Lung microvascular endothelial cell (primary cell): ENCODE data around the gene TNFRSF1A. TPM values are rescaled to one million over a fixed set of nuclear protein-coding genes. Genes with fewer than 3 reads are reported as not detected.

ENCODE experiments used
- DNase-seq, 2 donors: peaks; one replicate each; pipeline versions ENCODE4 v3.0.0 to v3.0.0-alpha.2; 2010; ENCODE audit warnings: low read depth in 2 of 2
- total RNA-seq: library from RNA; depleted of rRNA; stranded (reverse); fragments of >200 nt; gene quantifications from 2 replicates; pipeline ENCODE4 v1.2.1, GENCODE V29; 2014

Gene TNFRSF1A
- total RNA-seq, 1 donor from 2014 or later, result 55.6 TPM

- peak in 1 of 2 donors; percentile 83 for DNase-seq
Observed at GRCh38 chr12:6337958-6338433, 3.9 kb downstream of the TNFRSF1A start.

GRCh38 chr12:6336889-6337853 lies 4.7 kb downstream of the TNFRSF1A start:
- DNase-seq, result peak in 1 of 2 donors; percentile 43

DNA sequence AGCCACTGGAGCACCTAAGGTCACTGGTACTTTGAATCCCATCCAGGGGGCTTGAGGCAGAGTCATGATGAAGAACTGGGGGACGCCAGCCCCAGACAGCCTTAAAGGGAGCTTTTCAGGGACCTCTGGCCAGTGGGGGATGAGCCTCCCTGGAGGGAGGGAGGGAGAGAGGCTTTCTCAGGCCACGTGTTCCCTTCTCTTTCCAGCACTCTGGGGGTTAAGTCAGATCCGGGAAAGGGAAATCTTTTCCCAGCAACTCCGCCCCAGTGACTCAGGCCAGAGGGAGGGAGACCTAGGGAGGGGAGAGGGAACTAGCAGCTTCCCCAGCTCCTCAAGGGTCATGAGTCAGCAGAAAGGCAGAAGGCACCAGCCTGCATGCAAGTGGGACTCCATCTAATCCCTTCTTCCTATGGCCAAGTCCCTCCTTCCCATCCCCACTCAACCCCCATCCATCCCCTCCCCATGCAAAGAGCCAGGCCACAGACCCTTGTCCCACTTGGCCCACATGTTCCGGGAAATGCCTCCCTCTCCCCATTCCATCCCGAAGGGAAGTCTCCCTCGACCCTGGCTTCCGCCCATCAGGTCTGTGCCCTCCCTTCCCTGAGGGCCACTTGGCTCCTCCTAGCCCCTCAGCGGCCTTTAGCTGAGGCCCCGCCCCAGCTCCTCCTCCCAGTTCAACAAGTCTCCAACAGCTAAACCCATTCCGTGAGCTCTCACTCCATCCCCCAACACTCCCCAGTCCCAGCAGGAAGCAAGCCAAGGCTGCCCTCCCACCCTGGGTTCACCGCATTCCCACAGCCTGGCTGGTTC lies 5.6 kb downstream of the TNFRSF1A start:
- peak; percentile 90 to 100 for DNase-seq

GRCh38 chr12:6335451-6336078 lies 6.3 kb downstream of the TNFRSF1A start:
- peak; percentile 79 to 94 for DNase-seq

- DNase-seq, result no peak
Observed at GRCh38 chr12:6334940-6335450, 6.9 kb downstream of the TNFRSF1A start.

GRCh38 chr12:6334359-6334758 lies 7.5 kb downstream of the TNFRSF1A start:
- no peak for DNase-seq

- DNase-seq, result peak in 1 of 2 donors; percentile 73
Observed at GRCh38 chr12:6333566-6333965, 8.3 kb downstream of the TNFRSF1A start.

DNA sequence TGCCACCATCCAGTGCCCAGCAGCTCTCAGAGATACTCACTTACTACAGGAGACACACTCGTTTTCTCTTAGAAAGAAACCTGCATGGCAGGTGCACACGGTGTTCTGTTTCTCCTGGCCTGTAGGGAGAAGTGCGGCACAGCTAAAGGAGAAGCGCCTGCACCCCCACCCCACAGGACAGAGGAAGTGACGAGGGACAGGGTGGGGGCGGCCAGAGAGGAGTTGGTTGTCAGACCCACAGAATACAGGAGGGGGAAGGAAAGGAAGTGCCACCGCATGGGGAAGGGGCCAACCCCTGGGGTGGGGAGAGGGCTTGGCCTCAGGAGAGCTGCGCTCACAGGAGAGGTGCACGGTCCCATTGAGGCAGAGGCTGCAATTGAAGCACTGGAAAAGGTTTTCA lies 8.8 kb downstream of the TNFRSF1A start:
- no peak for DNase-seq

DNA sequence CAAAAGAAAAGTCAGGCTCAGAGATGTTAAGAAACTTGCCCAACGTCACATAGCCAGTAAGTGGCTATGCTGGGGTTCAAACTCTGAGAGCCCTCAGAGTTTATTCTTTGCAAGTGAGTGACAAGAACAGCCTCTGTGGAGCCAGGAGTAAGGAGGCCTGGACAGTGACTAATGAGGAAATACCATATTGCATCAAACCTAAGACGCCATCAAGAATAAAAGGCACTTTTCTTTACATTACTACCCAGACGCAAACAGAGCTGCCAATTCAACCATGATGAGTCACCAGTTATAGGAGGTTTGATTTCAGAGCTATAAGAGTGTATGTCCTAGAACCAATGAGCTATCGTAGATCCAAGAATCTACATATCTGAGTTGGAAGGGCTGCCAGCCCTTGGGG lies 9.4 kb downstream of the TNFRSF1A start:
- DNase-seq, result peak in 1 of 2 donors; percentile 62

- no peak for DNase-seq
Observed at GRCh38 chr12:6330999-6331714, 10.7 kb downstream of the TNFRSF1A start.

GRCh38 chr12:6330192-6330591 lies 11.7 kb downstream of the TNFRSF1A start:
- DNase-seq, result no peak

GRCh38 chr12:6329703-6330064 lies 12.2 kb downstream of the TNFRSF1A start:
- DNase-seq, result no peak

- DNase-seq, result no peak
Observed at GRCh38 chr12:6328945-6329702, 12.8 kb downstream of the TNFRSF1A start.

- no peak for DNase-seq
Observed at GRCh38 chr12:6328045-6328779, 13.7 kb downstream of the TNFRSF1A start.

GRCh38 chr12:6327229-6328041 lies 14.4 kb downstream of the TNFRSF1A start:
- DNase-seq, result peak in 1 of 2 donors; percentile 25

DNA sequence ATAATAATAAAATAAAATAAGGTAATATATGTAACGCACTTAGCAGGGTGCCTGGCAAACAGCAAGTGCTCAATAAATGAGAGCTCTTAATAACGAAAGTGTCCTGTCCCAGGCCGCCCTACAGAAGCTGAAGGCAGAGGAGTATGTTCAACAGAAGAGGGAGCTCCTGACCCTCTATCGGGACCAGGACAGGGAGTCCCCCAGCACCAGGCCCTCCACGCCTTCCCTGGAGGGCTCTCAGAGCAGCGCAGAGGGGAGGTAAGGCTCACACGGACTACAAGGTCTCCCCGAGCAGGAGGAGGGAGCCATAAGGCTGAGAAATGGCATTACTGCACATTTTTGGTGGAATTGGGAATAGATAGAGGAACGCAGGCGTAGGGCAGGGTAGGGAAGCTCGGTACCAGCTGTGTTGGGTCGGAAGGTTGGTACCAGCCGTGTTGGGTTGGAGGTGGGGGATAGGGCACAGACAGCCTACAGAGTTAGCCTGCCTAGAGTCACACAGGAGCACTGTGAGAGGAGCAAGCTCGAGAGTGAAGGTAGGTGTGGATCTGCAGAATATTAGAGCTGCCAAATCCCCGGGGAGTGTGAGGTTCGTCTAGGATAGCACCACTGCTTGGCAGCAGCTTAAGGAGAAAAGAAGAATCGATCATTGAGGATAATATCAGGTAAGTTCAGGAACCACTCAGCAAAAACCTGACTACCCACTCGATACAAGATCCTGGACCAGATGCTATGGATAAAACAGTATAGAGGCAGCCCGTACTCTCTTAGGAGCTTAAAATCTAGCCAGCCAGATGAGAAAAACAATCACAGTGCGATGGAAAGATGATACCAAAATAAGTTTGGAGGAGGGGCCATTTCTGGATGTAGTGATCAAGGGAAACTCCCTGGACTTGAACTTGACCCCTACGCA lies 15.3 kb downstream of the TNFRSF1A start:
- DNase-seq, result peak; percentile 76 to 82
